Endothelial cell of umbilical vein (primary cell): ENCODE data around the gene CHRNB1. TPM values are rescaled to one million over a fixed set of nuclear protein-coding genes. Genes with fewer than 3 reads are reported as not detected.

Source experiments
- BruUV-seq: library from RNA; stranded (reverse); fragments of 400-500 nt; replicated peaks from 2 replicates; lab custom pipeline; 2021; lab: Mats Ljungman, UMichigan
- CTCF ChIA-PET: fragments of 300-600, 350-600 bp; sonication (Branson Sonifier 250); formaldehyde crosslinking; loops from one replicate; lab custom pipeline; 2021; ENCODE audit warnings: antibody characterized with exemption, inconsistent platforms; lab: Charles Lee
- POLR2A ChIA-PET: fragments of 300-600, 350-600 bp; sonication (Branson Sonifier 250); formaldehyde crosslinking; loops from one replicate; lab custom pipeline; 2021; ENCODE audit warnings: antibody characterized with exemption, inconsistent platforms; lab: Charles Lee
- DNase-seq: peaks from one replicate; pipeline ENCODE4 v3.0.0-alpha.2; 2011; ENCODE audit warnings: low read depth, low spot score
- FAIRE-seq: peaks from 2 replicates; lab custom pipeline; 2011; peaks lifted over from hg19 to GRCh38; lab: Jason Lieb, UNC
- H2AFZ ChIP-seq: 2 replicates; pipeline ENCODE4 v1.6.0; 2012; ENCODE audit warnings: low read depth, low read length, control low read depth, inconsistent platforms
- H3K27ac ChIP-seq: 2 replicates; pipeline ENCODE4 v1.5.1; 2011; ENCODE audit warnings: low read depth, mild to moderate bottlenecking, control low read depth, low read length, moderate library complexity; ENCODE audit not compliant: insufficient read depth
- H3K27me3 ChIP-seq, 2 experiments: 2 replicates each; pipeline versions ENCODE4 v1.6.0 to v1.6.1; 2011; ENCODE audit warnings: low read length in 2 of 2, mixed read lengths in 1 of 2; ENCODE audit not compliant: control insufficient read depth in 2 of 2, insufficient read depth in 2 of 2
- H3K36me3 ChIP-seq, 2 experiments: 2 replicates in 1 of 2; 3 replicates in 1 of 2; pipeline ENCODE4 v1.5.1; 2011; ENCODE audit warnings: low read length in 2 of 2, mild to moderate bottlenecking in 1 of 2, moderate library complexity in 1 of 2; ENCODE audit not compliant: control insufficient read depth in 2 of 2, insufficient read depth in 2 of 2; ENCODE audit errors: extremely low read depth in 1 of 2
- H3K4me1 ChIP-seq: 3 replicates; pipeline ENCODE4 v1.5.1; 2011; ENCODE audit warnings: mild to moderate bottlenecking, low read length; ENCODE audit not compliant: control insufficient read depth, insufficient read depth; ENCODE audit errors: extremely low read depth
- H3K4me2 ChIP-seq: 2 replicates; pipeline ENCODE4 v1.6.1; 2011; ENCODE audit warnings: low read length, control low read depth, mixed read lengths; ENCODE audit not compliant: insufficient read depth
- H3K4me3 ChIP-seq, 3 experiments: fragments of 200-600 bp in 1 of 3; sonication (generic), shearing (Covaris generic) in 1 of 3; replicated peaks in 1 of 3; 2 replicates each; pipeline ENCODE4 v1.5.1; 2011 to 2016; ENCODE audit warnings: control low read depth in 3 of 3, low read length in 3 of 3, mild to moderate bottlenecking in 2 of 3, inconsistent platforms in 1 of 3, low read depth in 1 of 3, moderate library complexity in 1 of 3; ENCODE audit not compliant: insufficient read depth in 1 of 3
- H3K79me2 ChIP-seq: 2 replicates; pipeline ENCODE4 v1.6.0; 2012; ENCODE audit warnings: low read length, inconsistent platforms; ENCODE audit not compliant: control insufficient read depth, insufficient read depth
- H3K9ac ChIP-seq: replicated peaks from 2 replicates; pipeline ENCODE3; 2011; ENCODE audit warnings: low read length, control low read depth; ENCODE audit not compliant: insufficient read depth; ENCODE audit errors: extremely low read depth
- H3K9me1 ChIP-seq: replicated peaks from 3 replicates; pipeline ENCODE4 v1.6.0; 2011; ENCODE audit warnings: mild to moderate bottlenecking, low read length; ENCODE audit not compliant: control insufficient read depth, insufficient read depth; ENCODE audit errors: extremely low read depth
- H3K9me3 ChIP-seq: replicated peaks from 2 replicates; pipeline ENCODE4 v1.5.1; 2012; ENCODE audit warnings: low read length, inconsistent platforms; ENCODE audit not compliant: control insufficient read depth, insufficient read depth
- H4K20me1 ChIP-seq: replicated peaks from 2 replicates; pipeline ENCODE3; 2011; ENCODE audit warnings: mild to moderate bottlenecking, low read length; ENCODE audit not compliant: control insufficient read depth, insufficient read depth; ENCODE audit errors: extremely low read depth
- CTCF ChIP-seq, 2 donors: IDR thresholded peaks; 1 replicate in 1 of 2; 2 replicates in 1 of 2; pipeline ENCODE4 v1.5.1; 2011; ENCODE audit warnings: low read length in 2 of 2, mild to moderate bottlenecking in 2 of 2, moderate library complexity in 2 of 2, control low read depth in 1 of 2, inconsistent platforms in 1 of 2, low read depth in 1 of 2; ENCODE audit not compliant: insufficient read depth in 1 of 2; ENCODE audit errors: extremely low read depth in 1 of 2
- EZH2 ChIP-seq: IDR thresholded peaks from 2 replicates; pipeline ENCODE4 v1.6.1; 2012; ENCODE audit warnings: borderline replicate concordance, low read depth, mild to moderate bottlenecking, moderate library complexity, low read length, inconsistent platforms; ENCODE audit not compliant: severe bottlenecking
- FOS ChIP-seq: IDR thresholded peaks from 2 replicates; pipeline ENCODE4 v1.6.1; 2011; ENCODE audit warnings: mild to moderate bottlenecking, low read length, moderate library complexity, borderline replicate concordance; ENCODE audit not compliant: insufficient read depth
- GATA2 ChIP-seq: IDR thresholded peaks from 2 replicates; pipeline ENCODE4 v1.7.0; 2011; ENCODE audit warnings: low read depth, mild to moderate bottlenecking, moderate library complexity, mixed read lengths, low read length; ENCODE audit not compliant: insufficient read length, insufficient read depth
- JUN ChIP-seq: IDR thresholded peaks from 2 replicates; pipeline ENCODE4 v1.6.1; 2011; ENCODE audit warnings: borderline replicate concordance, low read depth; ENCODE audit not compliant: insufficient read length, insufficient read depth
- MYC ChIP-seq: IDR thresholded peaks from one replicate; pipeline ENCODE4 v1.6.1; 2011; ENCODE audit warnings: mild to moderate bottlenecking, low read depth, low read length
- POLR2A ChIP-seq: IDR thresholded peaks from 2 replicates; pipeline ENCODE4 v1.6.1; 2012; ENCODE audit warnings: low read depth, mild to moderate bottlenecking, control low read depth, low read length
- POLR2AphosphoS5 ChIP-seq: IDR thresholded peaks from 2 replicates; pipeline ENCODE4 v1.6.1; 2012; ENCODE audit warnings: low read depth, mild to moderate bottlenecking, control low read depth, low read length, moderate library complexity; ENCODE audit not compliant: insufficient read depth
- dilution Hi-C: fragments of 300-500 bp; cut with MboI; formaldehyde crosslinking; loops from one replicate; pipeline ENCODE4 v1.15.0; 2019; ENCODE audit warnings: low sequenced_read_pairs; ENCODE audit not compliant: extremely low pct_ligation_motif_present
- intact Hi-C: fragments of 100-400 bp; cut with micrococcal nuclease; formaldehyde crosslinking; loops from one replicate; pipeline ENCODE4 v1.10.0; 2022
- polyA plus RNA-seq, 4 experiments: library from polyadenylated mRNA; depleted of rRNA in 3 of 4; stranded (reverse) in 3 of 4; unstranded in 1 of 4; fragments of >200 nt; gene quantifications; 2 replicates each; pipeline versions ENCODE4 v1.2.1 to v1.2.3, GENCODE V29; 2011 to 2012; ENCODE audit warnings: missing spikeins in 1 of 4
- total RNA-seq: library from RNA; stranded (reverse); gene quantifications from 2 replicates; pipeline ENCODE4 v1.2.3, GENCODE V29; 2021
- TF ChIP-seq, protein P1 (sequence below): IDR thresholded peaks from 2 replicates; pipeline ENCODE4 v1.6.1; 2011; ENCODE audit not compliant: insufficient read depth, insufficient read length

Gene CHRNB1
- total and polyA plus RNA-seq, 2 donors (not counting 3 experiments of a cell fraction or from before 2014, with no cell fraction given): 5.6 to 9.3 TPM

DNA sequence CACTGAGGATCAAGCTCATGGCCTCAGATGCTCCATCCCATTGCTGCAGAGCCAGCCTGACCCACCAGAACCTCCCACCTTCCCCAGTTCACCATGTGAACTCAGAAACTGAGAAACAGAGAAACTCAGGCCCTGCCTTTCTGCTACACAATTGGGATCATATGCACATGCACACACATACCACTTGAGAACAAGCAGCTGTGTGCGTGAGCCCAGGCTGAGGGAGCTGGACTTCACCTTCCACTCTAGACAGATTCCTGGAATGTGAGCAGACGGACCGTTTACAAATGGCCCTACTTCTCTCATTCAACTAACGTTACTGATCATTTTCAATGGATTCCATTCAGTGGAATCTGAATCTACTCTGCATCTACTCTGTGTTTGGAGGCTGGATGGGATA is 21.2 kb upstream of the CHRNB1 start:
- no peak overlapping the region for H3K4me3 ChIP-seq
- CTCF ChIA-PET: interaction anchor here (0.6 to 1.0 kb wide), 3 partner anchors 13 to 20 kb away, joined by 3 read pairs; partner anchors contain the start of gene TMEM256
- no peaks in the 10 kb centered on the region for H3K27me3 ChIP-seq
- dilution Hi-C loops (no loop called here), intact Hi-C loops (no loop called here)
- no peak overlapping the region for H3K9ac ChIP-seq
- H4K20me1 ChIP-seq: no peaks in the 10 kb centered on the region
- H3K4me2 ChIP-seq: no peak overlapping the region
- BruUV-seq: no TSS peak
- no peaks in the 10 kb centered on the region for H3K79me2 ChIP-seq
- no peaks in the 10 kb centered on the region for H3K9me3 ChIP-seq
- TF ChIP-seq POLR2AphosphoS5 (no peak), GATA2 (no peak), EZH2 (no peak), MYC (no peak)
- POLR2A ChIA-PET: interaction anchor here (1.9 kb wide), 1 partner anchor 19 kb away, joined by 4 read pairs; the partner anchor contains the start of gene TMEM256
- H3K36me3 ChIP-seq: no peaks in the 10 kb centered on the region
- DNase-seq (no peak), FAIRE-seq (no peak)
- H3K27ac ChIP-seq: no peak overlapping the region
- no peaks in the 10 kb centered on the region for H3K9me1 ChIP-seq
- H3K4me1 ChIP-seq: no peaks in the 10 kb centered on the region
- H2AFZ ChIP-seq: no peak overlapping the region

- H3K27me3 ChIP-seq: no peaks in the 10 kb centered on the region
- H3K9ac ChIP-seq: no peak within 1 kb of the TSS
- no peak within 1 kb of the TSS for H3K4me2 ChIP-seq
- no peaks in the 10 kb centered on the region for H3K9me1 ChIP-seq
- H3K4me3 ChIP-seq: no peak within 1 kb of the TSS
- no peak within 1 kb of the TSS for H3K27ac ChIP-seq
- POLR2A ChIA-PET: no interaction called here
- no peaks in the 10 kb centered on the region for H3K9me3 ChIP-seq
- no peaks in the 10 kb centered on the region for H4K20me1 ChIP-seq
- CTCF ChIA-PET: interaction anchor here (2.2 kb wide), 1 partner anchor 69 kb away, joined by 5 read pairs; no protein-coding TSS in a partner anchor
- dilution Hi-C loops: no loop called here
- no peaks in the 10 kb centered on the region for H3K36me3 ChIP-seq
- intact Hi-C loops: no loop called here
- no TSS peak for BruUV-seq
- H2AFZ ChIP-seq: no peak within 1 kb of the TSS
- no peak for DNase-seq
- no peaks in the 10 kb centered on the region for H3K4me1 ChIP-seq
- TF ChIP-seq MYC (no peak), GATA2 (no peak), JUN (no peak), POLR2AphosphoS5 (no peak), POLR2A (no peak), FOS (no peak), EZH2 (no peak), CTCF (IDR thresholded peaks at IDR 0.05; ENCODE audit: extremely low read depth in 1 of 2, insufficient read depth in 1 of 2, low read depth in 1 of 2, low read length in 2 of 2) (no peak)
- TF ChIP-seq, protein P1, sequence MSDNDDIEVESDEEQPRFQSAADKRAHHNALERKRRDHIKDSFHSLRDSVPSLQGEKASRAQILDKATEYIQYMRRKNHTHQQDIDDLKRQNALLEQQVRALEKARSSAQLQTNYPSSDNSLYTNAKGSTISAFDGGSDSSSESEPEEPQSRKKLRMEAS: no peak
- FAIRE-seq: no peak
- no peaks in the 10 kb centered on the region for H3K79me2 ChIP-seq
These were observed 19.5 kb upstream of the CHRNB1 start, which contains the start of gene SPEM2 for GRCh38 chr17:7425316-7425715. Gene SPEM2, plus strand, starts transcription at chr17:7425616. Its CDS starts 73 bp downstream, at chr17:7425689.
